ENCODE data around the gene SPTBN1. TPM values are rescaled to one million over a fixed set of nuclear protein-coding genes. Genes with fewer than 3 reads are reported as not detected.

The SPTBN1 gene
- total and polyA plus RNA-seq, 9 of the 15 experiments (the other 6 are each of a cell fraction or from before 2014, with no cell fraction given): 8.9 to 66.8 (median 31.4) TPM

DNA sequence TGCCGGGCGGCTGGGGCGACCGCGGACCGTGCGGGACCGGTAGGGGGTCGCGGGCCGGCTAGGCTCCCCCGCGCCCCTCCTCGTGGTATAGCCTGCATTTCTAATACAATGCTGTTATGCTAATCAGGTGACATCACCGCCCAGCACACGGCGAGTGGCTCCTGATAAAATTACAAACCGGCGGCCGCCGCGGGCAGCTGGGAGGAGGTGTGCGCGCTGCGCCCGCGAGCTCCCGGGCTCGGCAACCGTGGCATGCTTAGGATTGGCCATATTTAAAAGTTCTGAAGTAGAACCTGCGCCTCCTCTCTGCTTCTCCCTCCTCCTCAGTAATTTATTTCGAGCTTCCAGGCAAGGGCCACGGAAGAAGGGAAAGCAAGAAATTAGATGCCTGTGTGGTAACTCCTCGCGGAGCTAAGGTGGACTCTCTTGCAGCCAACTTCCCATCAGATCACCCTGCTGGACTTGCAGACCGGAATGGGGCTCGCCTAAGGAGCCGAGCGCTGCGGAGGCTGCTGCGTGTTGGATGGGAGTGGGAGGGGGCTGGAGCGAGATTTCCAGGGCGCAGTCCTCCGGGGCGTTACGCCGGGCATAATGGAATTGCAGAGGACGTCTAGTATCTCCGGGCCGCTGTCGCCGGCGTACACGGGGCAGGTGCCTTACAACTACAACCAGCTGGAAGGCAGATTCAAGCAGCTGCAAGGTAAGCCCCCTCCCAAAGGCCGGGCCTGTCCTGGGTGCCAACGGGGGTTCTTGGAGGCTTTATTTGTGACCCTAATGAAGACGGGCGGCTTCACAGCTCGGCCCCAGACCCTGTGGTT, 102.3 kb downstream of the SPTBN1 start (continued):
- TF ChIP-seq, protein P1, sequence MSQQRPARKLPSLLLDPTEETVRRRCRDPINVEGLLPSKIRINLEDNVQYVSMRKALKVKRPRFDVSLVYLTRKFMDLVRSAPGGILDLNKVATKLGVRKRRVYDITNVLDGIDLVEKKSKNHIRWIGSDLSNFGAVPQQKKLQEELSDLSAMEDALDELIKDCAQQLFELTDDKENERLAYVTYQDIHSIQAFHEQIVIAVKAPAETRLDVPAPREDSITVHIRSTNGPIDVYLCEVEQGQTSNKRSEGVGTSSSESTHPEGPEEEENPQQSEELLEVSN (IDR thresholded peaks at IDR 0.05; ENCODE audit: borderline replicate concordance in 1 of 2, extremely low read depth in 1 of 2, insufficient read depth in 1 of 2, insufficient read length in 1 of 2, low read depth in 1 of 2, low read length in 1 of 2, poor library complexity in 1 of 2, severe bottlenecking in 1 of 2): peak in 1 of 2 experiments; percentile 57
- TF ChIP-seq MECOM (CRISPR knock-in tag; IDR thresholded peaks at IDR 0.05) (peak; percentile 46; the same call in 1 of the 2 replicates), RBFOX2 (IDR thresholded peaks at IDR 0.05; ENCODE audit: low read depth, low read length) (peak; percentile 94), STAT5A (IDR thresholded peaks at IDR 0.05; ENCODE audit: borderline replicate concordance, low read length) (no peak), SMARCA4 (IDR thresholded peaks at IDR 0.05) (no peak), NFIC (IDR thresholded peaks at IDR 0.05) (no peak), XRCC3 (IDR thresholded peaks at IDR 0.05) (no peak), LEF1 (IDR thresholded peaks at IDR 0.05) (peak; percentile 13; the same call in 1 of the 2 replicates), NFATC3 (IDR thresholded peaks at IDR 0.05) (peak; percentile 99), HDAC8 (tag; IDR thresholded peaks at IDR 0.05) (no peak), OTX1 (CRISPR knock-in tag; IDR thresholded peaks at IDR 0.05) (no peak), KAT8 (IDR thresholded peaks at IDR 0.05; ENCODE audit: low read depth) (no peak), SUPT5H (IDR thresholded peaks at IDR 0.05) (peak; percentile 53), EP300 (IDR thresholded peaks at IDR 0.05; ENCODE audit: low read length) (no peak; the same call in 1 of the 2 replicates), KDM5B (IDR thresholded peaks at IDR 0.05; ENCODE audit: insufficient replicate concordance, low read depth, low read length) (peak; percentile 68)
- TF ChIP-seq, protein P2, sequence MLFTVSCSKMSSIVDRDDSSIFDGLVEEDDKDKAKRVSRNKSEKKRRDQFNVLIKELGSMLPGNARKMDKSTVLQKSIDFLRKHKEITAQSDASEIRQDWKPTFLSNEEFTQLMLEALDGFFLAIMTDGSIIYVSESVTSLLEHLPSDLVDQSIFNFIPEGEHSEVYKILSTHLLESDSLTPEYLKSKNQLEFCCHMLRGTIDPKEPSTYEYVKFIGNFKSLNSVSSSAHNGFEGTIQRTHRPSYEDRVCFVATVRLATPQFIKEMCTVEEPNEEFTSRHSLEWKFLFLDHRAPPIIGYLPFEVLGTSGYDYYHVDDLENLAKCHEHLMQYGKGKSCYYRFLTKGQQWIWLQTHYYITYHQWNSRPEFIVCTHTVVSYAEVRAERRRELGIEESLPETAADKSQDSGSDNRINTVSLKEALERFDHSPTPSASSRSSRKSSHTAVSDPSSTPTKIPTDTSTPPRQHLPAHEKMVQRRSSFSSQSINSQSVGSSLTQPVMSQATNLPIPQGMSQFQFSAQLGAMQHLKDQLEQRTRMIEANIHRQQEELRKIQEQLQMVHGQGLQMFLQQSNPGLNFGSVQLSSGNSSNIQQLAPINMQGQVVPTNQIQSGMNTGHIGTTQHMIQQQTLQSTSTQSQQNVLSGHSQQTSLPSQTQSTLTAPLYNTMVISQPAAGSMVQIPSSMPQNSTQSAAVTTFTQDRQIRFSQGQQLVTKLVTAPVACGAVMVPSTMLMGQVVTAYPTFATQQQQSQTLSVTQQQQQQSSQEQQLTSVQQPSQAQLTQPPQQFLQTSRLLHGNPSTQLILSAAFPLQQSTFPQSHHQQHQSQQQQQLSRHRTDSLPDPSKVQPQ (CRISPR knock-in tag; IDR thresholded peaks at IDR 0.05; ENCODE audit: borderline replicate concordance): no peak
- TF ChIP-seq, protein P3, sequence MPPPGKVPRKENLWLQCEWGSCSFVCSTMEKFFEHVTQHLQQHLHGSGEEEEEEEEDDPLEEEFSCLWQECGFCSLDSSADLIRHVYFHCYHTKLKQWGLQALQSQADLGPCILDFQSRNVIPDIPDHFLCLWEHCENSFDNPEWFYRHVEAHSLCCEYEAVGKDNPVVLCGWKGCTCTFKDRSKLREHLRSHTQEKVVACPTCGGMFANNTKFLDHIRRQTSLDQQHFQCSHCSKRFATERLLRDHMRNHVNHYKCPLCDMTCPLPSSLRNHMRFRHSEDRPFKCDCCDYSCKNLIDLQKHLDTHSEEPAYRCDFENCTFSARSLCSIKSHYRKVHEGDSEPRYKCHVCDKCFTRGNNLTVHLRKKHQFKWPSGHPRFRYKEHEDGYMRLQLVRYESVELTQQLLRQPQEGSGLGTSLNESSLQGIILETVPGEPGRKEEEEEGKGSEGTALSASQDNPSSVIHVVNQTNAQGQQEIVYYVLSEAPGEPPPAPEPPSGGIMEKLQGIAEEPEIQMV (tag; conservative IDR thresholded peaks at IDR 0.05; ENCODE audit: low read depth): no peak
- TF ChIP-seq, protein P4, sequence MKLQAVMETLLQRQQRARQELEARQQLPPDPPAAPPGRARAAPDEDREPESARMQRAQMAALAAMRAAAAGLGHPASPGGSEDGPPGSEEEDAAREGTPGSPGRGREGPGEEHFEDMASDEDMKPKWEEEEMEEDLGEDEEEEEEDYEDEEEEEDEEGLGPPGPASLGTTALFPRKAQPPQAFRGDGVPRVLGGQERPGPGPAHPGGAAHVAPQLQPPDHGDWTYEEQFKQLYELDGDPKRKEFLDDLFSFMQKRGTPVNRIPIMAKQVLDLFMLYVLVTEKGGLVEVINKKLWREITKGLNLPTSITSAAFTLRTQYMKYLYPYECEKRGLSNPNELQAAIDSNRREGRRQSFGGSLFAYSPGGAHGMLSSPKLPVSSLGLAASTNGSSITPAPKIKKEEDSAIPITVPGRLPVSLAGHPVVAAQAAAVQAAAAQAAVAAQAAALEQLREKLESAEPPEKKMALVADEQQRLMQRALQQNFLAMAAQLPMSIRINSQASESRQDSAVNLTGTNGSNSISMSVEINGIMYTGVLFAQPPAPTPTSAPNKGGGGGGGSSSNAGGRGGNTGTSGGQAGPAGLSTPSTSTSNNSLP (IDR thresholded peaks at IDR 0.05; ENCODE audit: borderline replicate concordance, low read depth, low read length): no peak

Data from K562 (cell line).